ENCODE measurements around the gene C10orf90.
A peak's percentile ranks its signal among the peaks of the same experiment; 100 is the strongest.

The C10orf90 gene

GRCh38 chr10:126536148-126536547 is 134.3 kb downstream of the C10orf90 start:
- no peak for DNase-seq

GRCh38 chr10:126533644-126534043 is 136.8 kb downstream of the C10orf90 start:
- DNase-seq = no peak

GRCh38 chr10:126528315-126528835 is 142.1 kb downstream of the C10orf90 start:
- no peak for DNase-seq

GRCh38 chr10:126527645-126528314 is 142.7 kb downstream of the C10orf90 start:
- DNase-seq = no peak

- no peak for DNase-seq
Measured at GRCh38 chr10:126525326-126525725, 145.2 kb downstream of the C10orf90 start.

- no peak for DNase-seq
Measured at GRCh38 chr10:126524526-126524925, 146.0 kb downstream of the C10orf90 start.

- DNase-seq = no peak
Measured at GRCh38 chr10:126523071-126523470, 147.4 kb downstream of the C10orf90 start.

- no peak for DNase-seq
Measured at GRCh38 chr10:126521399-126521798, 149.1 kb downstream of the C10orf90 start.

- DNase-seq = no peak
Measured at GRCh38 chr10:126520751-126521317, 149.7 kb downstream of the C10orf90 start.

- no peak for DNase-seq
Measured at GRCh38 chr10:126519992-126520391, 150.5 kb downstream of the C10orf90 start.

GRCh38 chr10:126519185-126519584 is 151.3 kb downstream of the C10orf90 start:
- no peak for DNase-seq

- DNase-seq = no peak
Measured at GRCh38 chr10:126518218-126519080, 152.0 kb downstream of the C10orf90 start.

- no peak for DNase-seq
Measured at GRCh38 chr10:126516515-126516914, 154.0 kb downstream of the C10orf90 start.

- DNase-seq = no peak
Measured at GRCh38 chr10:126511917-126512479, 158.5 kb downstream of the C10orf90 start.

- no peak for DNase-seq
Measured at GRCh38 chr10:126509182-126509581, 161.3 kb downstream of the C10orf90 start.

- DNase-seq = no peak
Measured at GRCh38 chr10:126508535-126509040, 161.9 kb downstream of the C10orf90 start.

GRCh38 chr10:126504761-126505112 is 165.8 kb downstream of the C10orf90 start:
- no peak for DNase-seq

- peak; percentile 57 for DNase-seq
Measured at GRCh38 chr10:126504063-126504760, 166.3 kb downstream of the C10orf90 start.

GRCh38 chr10:126503392-126504062 is 167.0 kb downstream of the C10orf90 start:
- no peak for DNase-seq

- no peak for DNase-seq
Measured at GRCh38 chr10:126502441-126502840, 168.1 kb downstream of the C10orf90 start.

- no peak for DNase-seq
Measured at GRCh38 chr10:126501828-126502227, 168.7 kb downstream of the C10orf90 start.

GRCh38 chr10:126500866-126501265 is 169.6 kb downstream of the C10orf90 start:
- no peak for DNase-seq
